A549 treated with Hydrocortisone at 1 μM for 4 hours (cell line): ENCODE results near the gene ANTKMT. TPM values are rescaled to one million over a fixed set of nuclear protein-coding genes. Genes with fewer than 3 reads are reported as not detected.

Source experiments
- total RNA-seq: library from RNA; stranded (reverse); fragments of 200-300 nt; extraction: Qiagen RNA extraction; gene quantifications from 5 replicates; pipeline ENCODE4 v1.2.3, GENCODE V29; 2022

ANTKMT gene
- 23.4 to 64.7 TPM (median 56.5 TPM) in 5 replicates for total RNA-seq

GRCh38 chr16:720990-721764 lies at the start of gene ANTKMT:
ANTKMT (plus strand) TSS chr16:721146; CDS start chr16:721275, 129 bp downstream.

GRCh38 chr16:674968-675883 lies 45.7 kb upstream of the ANTKMT start, which contains the start of gene RHBDL1:
RHBDL1 (plus strand) TSS chr16:675671; CDS start chr16:675791, 120 bp downstream.

GRCh38 chr16:679814-680624 lies 40.9 kb upstream of the ANTKMT start, which contains the start of gene STUB1:
STUB1 (plus strand) TSS chr16:680410; CDS start chr16:680526, 116 bp downstream.

GRCh38 chr16:684071-684794 lies 36.7 kb upstream of the ANTKMT start, which contains the start of gene JMJD8:
JMJD8 (minus strand) TSS chr16:684334; CDS start chr16:684319, 15 bp downstream.

GRCh38 chr16:705431-706188 lies 15.3 kb upstream of the ANTKMT start, which contains the start of gene FBXL16:
FBXL16 (minus strand) TSS chr16:705801; CDS start chr16:697405, 8,396 bp downstream.

GRCh38 chr16:714558-715476 lies 6.1 kb upstream of the ANTKMT start, which contains the start of gene METRN:
METRN (plus strand) TSS chr16:715118; CDS start chr16:715290, 172 bp downstream.

GRCh38 chr16:726438-727290 lies 5.7 kb downstream of the ANTKMT start, which contains the start of the genes CCDC78 and HAGHL:
CCDC78 (minus strand) TSS chr16:726443; CDS start chr16:726367, 76 bp downstream.
HAGHL (plus strand) TSS chr16:727106; CDS start chr16:727510, 404 bp downstream.

GRCh38 chr16:740764-741505 lies 20.0 kb downstream of the ANTKMT start, which contains the start of gene CIAO3:
CIAO3 (minus strand) TSS chr16:740997; CDS start chr16:740985, 12 bp downstream.

GRCh38 chr16:760545-761343 lies 39.8 kb downstream of the ANTKMT start, which contains the start of gene MSLN:
MSLN (plus strand) TSS chr16:760734; CDS start chr16:762681, 1,947 bp downstream.

Other genes starting within 250 kb of the ANTKMT start
- 50.9 to 69.7 TPM (median 68.7 TPM) in 5 replicates for gene CAPN15, start 193.4 kb upstream of the ANTKMT start, total RNA-seq
- 0.14 to 0.22 TPM (median 0.16 TPM) in 5 replicates for gene PRR35, start 160.8 kb upstream of the ANTKMT start, total RNA-seq
- gene NHLRC4, start 154.1 kb upstream of the ANTKMT start, total RNA-seq: 0.17 to 0.32 TPM (median 0.23 TPM) in 5 replicates
- gene PIGQ, start 151.2 kb upstream of the ANTKMT start, total RNA-seq: 30.4 to 41.6 TPM (median 38.8 TPM) in 5 replicates
- 14.8 to 19.3 TPM (median 17.6 TPM) in 5 replicates for gene RAB40C, start 131.1 kb upstream of the ANTKMT start, total RNA-seq
- 0.10 to 0.23 TPM (median 0.18 TPM) in 5 replicates for gene WFIKKN1, start 90.2 kb upstream of the ANTKMT start, total RNA-seq
- 63.7 to 140 TPM (median 135 TPM) in 5 replicates for gene METTL26, start 84.8 kb upstream of the ANTKMT start, total RNA-seq
- gene MCRIP2, start 79.3 kb upstream of the ANTKMT start, total RNA-seq: 18.5 to 43.3 TPM (median 40.9 TPM) in 5 replicates
- 18.5 to 27.3 TPM (median 24.3 TPM) in 5 replicates for gene WDR90, start 71.8 kb upstream of the ANTKMT start, total RNA-seq
- gene RHOT2, start 53.0 kb upstream of the ANTKMT start, total RNA-seq: 70.8 to 97.1 TPM (median 87.4 TPM) in 5 replicates
- gene RHBDL1, start 45.5 kb upstream of the ANTKMT start, total RNA-seq: 0.63 to 1.6 TPM (median 1.1 TPM) in 5 replicates
- 79.2 to 127 TPM (median 122 TPM) in 5 replicates for gene STUB1, start 40.7 kb upstream of the ANTKMT start, total RNA-seq
- 73.2 to 80.1 TPM (median 77.6 TPM) in 5 replicates for gene JMJD8, start 36.8 kb upstream of the ANTKMT start, total RNA-seq
- 5.3 to 6.9 TPM (median 6.1 TPM) in 5 replicates for gene WDR24, start 30.7 kb upstream of the ANTKMT start, total RNA-seq
- gene FBXL16, start 15.3 kb upstream of the ANTKMT start, total RNA-seq: 11.9 to 16.3 TPM (median 12.7 TPM) in 5 replicates
- gene METRN, start 6.0 kb upstream of the ANTKMT start, total RNA-seq: 58.6 to 221 TPM (median 196 TPM) in 5 replicates
- gene CCDC78, start 5.3 kb downstream of the ANTKMT start, total RNA-seq: 5.0 to 6.3 TPM (median 5.8 TPM) in 5 replicates
- gene HAGHL, start 6.0 kb downstream of the ANTKMT start, total RNA-seq: 16.0 to 19.2 TPM (median 18.8 TPM) in 5 replicates
- gene CIAO3, start 19.9 kb downstream of the ANTKMT start, total RNA-seq: 25.8 to 31.1 TPM (median 27.7 TPM) in 5 replicates
- 2.5 to 4.0 TPM (median 3.1 TPM) in 5 replicates for gene MSLN, start 39.6 kb downstream of the ANTKMT start, total RNA-seq
- 36.3 to 54.3 TPM (median 50.8 TPM) in 5 replicates for gene RPUSD1, start 67.2 kb downstream of the ANTKMT start, total RNA-seq
- gene CHTF18, start 67.5 kb downstream of the ANTKMT start, total RNA-seq: 16.6 to 25.7 TPM (median 24.4 TPM) in 5 replicates
- gene GNG13, start 79.6 kb downstream of the ANTKMT start, total RNA-seq: 0.14 TPM in 1 of 5 replicates, not detected in the others
- 8.4 to 14.3 TPM (median 9.5 TPM) in 5 replicates for gene LMF1, start 249.8 kb downstream of the ANTKMT start, total RNA-seq